Lung (tissue), 12 donors: ENCODE measurements around the gene RSPH6A. TPM values are rescaled to one million over a fixed set of nuclear protein-coding genes. Genes with fewer than 3 reads are reported as not detected.

Experiments used
- ATAC-seq: fragments of 200-7000 bp; cut with Tn5 transposase; one replicate; pipeline ENCODE4 v1.9.1; 2020; ENCODE audit warnings: moderate number of reproducible peaks; ENCODE audit not compliant: insufficient read depth, low FRiP score
- DNase-seq, 3 donors: peaks; one replicate each; pipeline ENCODE4 v3.0.0-alpha.2; 2013 to 2017
- H3K27ac ChIP-seq, 2 donors: one replicate each; pipeline ENCODE4 v1.5.1; 2013; ENCODE audit warnings: mild to moderate bottlenecking in 2 of 2, moderate library complexity in 2 of 2, control low read depth in 1 of 2, inconsistent platforms in 1 of 2, low read depth in 1 of 2, low read length in 1 of 2
- H3K27me3 ChIP-seq, 3 donors: one replicate each; pipeline ENCODE4 v1.5.1; 2013; ENCODE audit warnings: low read length in 2 of 3; ENCODE audit not compliant: control insufficient read depth in 3 of 3, insufficient read depth in 3 of 3
- H3K36me3 ChIP-seq, 4 donors: one replicate each; pipeline ENCODE4 v1.5.1; 2013; ENCODE audit warnings: low read length in 4 of 4, mild to moderate bottlenecking in 1 of 4, moderate library complexity in 1 of 4; ENCODE audit not compliant: control insufficient read depth in 4 of 4, insufficient read depth in 4 of 4
- H3K4me1 ChIP-seq, 5 donors: one replicate each; pipeline ENCODE4 v1.5.1; 2013; ENCODE audit warnings: low read length in 5 of 5, mild to moderate bottlenecking in 2 of 5, moderate library complexity in 1 of 5; ENCODE audit not compliant: control insufficient read depth in 5 of 5, insufficient read depth in 5 of 5
- H3K4me3 ChIP-seq: one replicate; pipeline ENCODE4 v1.5.1; 2013; ENCODE audit warnings: mild to moderate bottlenecking, control low read depth, moderate library complexity
- H3K9ac ChIP-seq, 2 donors: one replicate each; pipeline ENCODE4 v1.5.1; 2013; ENCODE audit warnings: low read length in 2 of 2, control low read depth in 1 of 2; ENCODE audit not compliant: insufficient read depth in 1 of 2
- H3K9me3 ChIP-seq, 4 donors: one replicate each; pipeline ENCODE4 v1.5.1; 2013; ENCODE audit warnings: low read length in 3 of 4, mild to moderate bottlenecking in 1 of 4, moderate library complexity in 1 of 4; ENCODE audit not compliant: control insufficient read depth in 4 of 4, insufficient read depth in 3 of 4
- CTCF ChIP-seq: IDR thresholded peaks from 2 replicates; pipeline ENCODE4 v1.5.1; 2012; ENCODE audit warnings: mild to moderate bottlenecking; ENCODE audit errors: control extremely low read depth, extremely low read depth
- WGBS, 2 donors: extraction: QIAGEN DNeasy Blood & Tissue Kit; methylation state at CpG; one replicate each; pipeline ENCODE4 v1.1.7; 2013; 5-methylcytosine and 5-hydroxymethylcytosine counted together
- polyA plus RNA-seq, 2 donors: library from polyadenylated mRNA; stranded (reverse); fragments of 200-250 nt; gene quantifications; one replicate each; pipeline ENCODE4 v1.2.1, GENCODE V29; 2013
- total RNA-seq, 2 donors: library from RNA; depleted of rRNA in 1 of 2; stranded (reverse); fragments of >200 nt in 1 of 2; gene quantifications; one replicate each; pipeline ENCODE4 v1.2.1, GENCODE V29; 2014 to 2021
- donor health status: control.
- donor health status: control.
- donor health status: Bipolar disorder and iron deficiency.
- donor health status: healthy.
- donor health status: DM: yes; HTN: yes; CAD: no.

Gene RSPH6A
- total and polyA plus RNA-seq, 4 donors = 0.06 to 0.34 TPM; not detected in 2

- 40 to 45% methylated on average over 4 of the region's 4 CpGs for WGBS, 2 donors
- ATAC-seq = no peak
- no peaks in the 10 kb centered on the region for H3K9me3 ChIP-seq
- H3K9ac ChIP-seq = no peak overlapping the region
- peaks cover 2 to 18% (median 11%) of the 10 kb centered on the region in 5 donors for H3K4me1 ChIP-seq
- peak overlapping the region; percentile 42 to 96 for H3K27ac ChIP-seq
- H3K4me3 ChIP-seq = no peak overlapping the region
- peaks cover 0 to 12% (median 10%) of the 10 kb centered on the region in 4 donors for H3K36me3 ChIP-seq
- TF ChIP-seq CTCF = no peak
- no peaks in the 10 kb centered on the region for H3K27me3 ChIP-seq
- no peak for DNase-seq
Measured at GRCh38 chr19:45780146-45780447, 35.0 kb downstream of the RSPH6A start.

- DNase-seq (peak; percentile 56 to 86 (median 67)), ATAC-seq (peak; percentile 86)
- H3K27me3 ChIP-seq = no peaks in the 10 kb centered on the region
- WGBS, 2 donors = 9 to 11% methylated on average over 47 to 48 of the region's 48 CpGs
- peak; percentile 21 for TF ChIP-seq CTCF
- no peak overlapping the region for H3K4me3 ChIP-seq
- no peak overlapping the region for H3K9ac ChIP-seq
- peak overlapping the region; percentile 42 to 96 for H3K27ac ChIP-seq
- H3K9me3 ChIP-seq = no peaks in the 10 kb centered on the region
- peaks cover 2 to 18% (median 7%) of the 10 kb centered on the region in 5 donors for H3K4me1 ChIP-seq
- peaks cover 3 to 13% (median 10%) of the 10 kb centered on the region in 4 donors for H3K36me3 ChIP-seq
Measured at GRCh38 chr19:45779231-45780145, 35.6 kb downstream of the RSPH6A start.

GRCh38 chr19:45778010-45778661, 37.0 kb downstream of the RSPH6A start:
- TF ChIP-seq CTCF = no peak
- peaks cover 0 to 16% (median 3%) of the 10 kb centered on the region in 5 donors for H3K4me1 ChIP-seq
- no peak overlapping the region for H3K4me3 ChIP-seq
- DNase-seq = no peak
- no peak overlapping the region for H3K27ac ChIP-seq
- WGBS, 2 donors = 95% methylated on average over 28 of the region's 28 CpGs
- no peaks in the 10 kb centered on the region for H3K9me3 ChIP-seq
- ATAC-seq = no peak
- peaks cover 3 to 16% (median 11%) of the 10 kb centered on the region in 4 donors for H3K36me3 ChIP-seq
- no peak overlapping the region for H3K9ac ChIP-seq
- H3K27me3 ChIP-seq = no peaks in the 10 kb centered on the region
